ENCODE measurements around the gene AADACL2. TPM values are rescaled to one million over a fixed set of nuclear protein-coding genes. Genes with fewer than 3 reads are reported as not detected.

AADACL2 gene
- total and polyA plus RNA-seq, 2 experiments from 2014 or later: 0.10 TPM; not detected in 1

GRCh38 chr3:151724576-151725562 is 8.9 kb upstream of the AADACL2 start:
- no peaks in the 10 kb centered on the region for H3K79me2 ChIP-seq
- no peak for DNase-seq (ENCODE audit: low spot score)
- no peaks in the 10 kb centered on the region for H3K9me2 ChIP-seq (replicated peaks; ENCODE audit: insufficient read depth)
- no peaks in the 10 kb centered on the region for H3K27me3 ChIP-seq
- H3K4me1 ChIP-seq (ENCODE audit: insufficient read depth): no peaks in the 10 kb centered on the region
- no peak overlapping the region for H3K4me3 ChIP-seq
- 91% methylated on average over 6 of the region's 6 CpGs for WGBS (ENCODE audit: low lambda C conversion rate, missing lambda C conversion rate)
- H4K20me1 ChIP-seq (ENCODE audit: insufficient read depth, poor library complexity, severe bottlenecking): no peaks in the 10 kb centered on the region
- no peaks in the 10 kb centered on the region for H3K9me3 ChIP-seq (ENCODE audit: low read depth)
- H3K36me3 ChIP-seq (replicated peaks; ENCODE audit: insufficient read depth, low read depth): no peaks in the 10 kb centered on the region
- H3K27ac ChIP-seq: no peak overlapping the region
- H2AFZ ChIP-seq: no peak overlapping the region
- TF ChIP-seq EZH2phosphoT487 (IDR thresholded peaks at IDR 0.05; ENCODE audit: low read depth, severe bottlenecking, unreplicated experiment) (no peak), EZH2 (IDR thresholded peaks at IDR 0.05; ENCODE audit: borderline replicate concordance) (no peak), CTCF (IDR thresholded peaks at IDR 0.05; ENCODE audit: poor library complexity) (no peak)
- no peak overlapping the region for H3K4me2 ChIP-seq

GRCh38 chr3:151726016-151726415 is 7.7 kb upstream of the AADACL2 start:
- no peak overlapping the region for H3K27ac ChIP-seq
- H3K4me1 ChIP-seq (ENCODE audit: insufficient read depth): no peaks in the 10 kb centered on the region
- H3K36me3 ChIP-seq (replicated peaks; ENCODE audit: insufficient read depth, low read depth): no peaks in the 10 kb centered on the region
- no peaks in the 10 kb centered on the region for H3K9me2 ChIP-seq (replicated peaks; ENCODE audit: insufficient read depth)
- no peaks in the 10 kb centered on the region for H3K9me3 ChIP-seq (ENCODE audit: low read depth)
- H2AFZ ChIP-seq: no peak overlapping the region
- H3K4me2 ChIP-seq: no peak overlapping the region
- H3K79me2 ChIP-seq: no peaks in the 10 kb centered on the region
- 52% methylated on average over 1 of the region's 1 CpG for WGBS (ENCODE audit: low lambda C conversion rate, missing lambda C conversion rate)
- no peak overlapping the region for H3K4me3 ChIP-seq
- H3K27me3 ChIP-seq: no peaks in the 10 kb centered on the region
- TF ChIP-seq CTCF (IDR thresholded peaks at IDR 0.05; ENCODE audit: poor library complexity) (no peak), EZH2 (IDR thresholded peaks at IDR 0.05; ENCODE audit: borderline replicate concordance) (no peak), EZH2phosphoT487 (IDR thresholded peaks at IDR 0.05; ENCODE audit: low read depth, severe bottlenecking, unreplicated experiment) (no peak)
- H4K20me1 ChIP-seq (ENCODE audit: insufficient read depth, poor library complexity, severe bottlenecking): no peaks in the 10 kb centered on the region
- DNase-seq (ENCODE audit: low spot score): no peak

- Histone ChIP-seq H2AFZ (no peak overlapping the region), H3K27ac (no peak overlapping the region), H4K20me1 (ENCODE audit: insufficient read depth, poor library complexity, severe bottlenecking) (no peaks in the 10 kb centered on the region), H3K4me1 (ENCODE audit: insufficient read depth) (no peaks in the 10 kb centered on the region), H3K4me3 (no peak overlapping the region), H3K9me2 (replicated peaks; ENCODE audit: insufficient read depth) (no peaks in the 10 kb centered on the region), H3K27me3 (no peaks in the 10 kb centered on the region), H3K4me2 (no peak overlapping the region), H3K79me2 (no peaks in the 10 kb centered on the region), H3K36me3 (replicated peaks; ENCODE audit: insufficient read depth, low read depth) (no peaks in the 10 kb centered on the region), H3K9me3 (ENCODE audit: low read depth) (no peaks in the 10 kb centered on the region)
- DNase-seq (ENCODE audit: low spot score): no peak
- TF ChIP-seq CTCF (IDR thresholded peaks at IDR 0.05; ENCODE audit: poor library complexity): no peak
- TF ChIP-seq EZH2phosphoT487 (IDR thresholded peaks at IDR 0.05; ENCODE audit: low read depth, severe bottlenecking, unreplicated experiment): no peak
- no peak for TF ChIP-seq EZH2 (IDR thresholded peaks at IDR 0.05; ENCODE audit: borderline replicate concordance)
- WGBS (ENCODE audit: low lambda C conversion rate, missing lambda C conversion rate): 88% methylated on average over 2 of the region's 2 CpGs
Observed at GRCh38 chr3:151732861-151733260, 866 bp upstream of the AADACL2 start.

All from hepatocyte (in vitro differentiated cells).